B cell (primary cell): ENCODE results near the gene FUNDC1. TPM values are rescaled to one million over a fixed set of nuclear protein-coding genes. Genes with fewer than 3 reads are reported as not detected.
"Not testable (repeated sequence)": the region's sequence is repeated elsewhere in the genome, so short reads cannot be mapped to it uniquely, and the experiment has no call there.

Experiments used
- ATAC-seq: fragments of 200-7000 bp; cut with Tn5 transposase; one replicate; pipeline ENCODE4 v1.10.0; 2021; ENCODE audit warnings: low read depth, mild to moderate bottlenecking, moderate number of reproducible peaks, moderate library complexity
- CTCF ChIA-PET: fragments of 350-600 bp; sonication (Branson Sonifier 250); formaldehyde crosslinking; loops from one replicate; lab custom pipeline; 2021; ENCODE audit warnings: antibody characterized with exemption, inconsistent platforms; lab: Charles Lee
- POLR2A ChIA-PET: fragments of 350-600 bp; sonication (Branson Sonifier 250); formaldehyde crosslinking; loops from one replicate; lab custom pipeline; 2021; ENCODE audit warnings: antibody characterized with exemption; lab: Charles Lee
- DNase-seq: peaks from one replicate; pipeline ENCODE4 v3.0.0; 2013
- H2AFZ ChIP-seq: 2 replicates; pipeline ENCODE4 v1.6.1; 2012; ENCODE audit warnings: mild to moderate bottlenecking, low read depth, low read length; ENCODE audit not compliant: insufficient read depth, poor library complexity, severe bottlenecking
- H3K27ac ChIP-seq, 2 donors: 1 replicate in 1 of 2; 2 replicates in 1 of 2; pipeline ENCODE4 v1.5.1; 2012 to 2013; ENCODE audit warnings: low read length in 2 of 2, mild to moderate bottlenecking in 2 of 2, moderate library complexity in 1 of 2
- H3K27me3 ChIP-seq, 4 experiments: fragments of 200-600 bp in 1 of 4; sonication (generic) in 1 of 4; replicated peaks in 1 of 4; 1 replicate in 2 of 4; 2 replicates in 2 of 4; pipeline versions ENCODE4 v1.6.1 to v1.7.0; 2013 to 2016; ENCODE audit warnings: low read length in 3 of 4, mild to moderate bottlenecking in 2 of 4, mixed read lengths in 1 of 4, moderate library complexity in 1 of 4; ENCODE audit not compliant: insufficient read depth in 4 of 4, control insufficient read depth in 3 of 4; ENCODE audit errors: control extremely low read depth in 1 of 4
- H3K36me3 ChIP-seq, 2 experiments: replicated peaks in 1 of 2; 1 replicate in 1 of 2; 2 replicates in 1 of 2; pipeline versions ENCODE4 v1.6.1 to v1.7.1; 2013; ENCODE audit warnings: low read length in 1 of 2; ENCODE audit not compliant: insufficient read depth in 2 of 2, control insufficient read depth in 1 of 2; ENCODE audit errors: control extremely low read depth in 1 of 2, extremely low read depth in 1 of 2
- H3K4me1 ChIP-seq, 2 donors: fragments of 200-600 bp in 1 of 2; sonication (generic) in 1 of 2; 1 replicate in 1 of 2; 2 replicates in 1 of 2; pipeline versions ENCODE4 v1.5.1 to v1.6.1; 2013 to 2017; ENCODE audit warnings: low read length in 2 of 2; ENCODE audit not compliant: control insufficient read depth in 2 of 2, insufficient read depth in 2 of 2
- H3K4me2 ChIP-seq: replicated peaks from 2 replicates; pipeline ENCODE3; 2012; ENCODE audit warnings: mild to moderate bottlenecking, low read depth, low read length; ENCODE audit not compliant: poor library complexity, severe bottlenecking
- H3K4me3 ChIP-seq, 5 experiments: fragments of 200-600 bp in 1 of 5; sonication (generic) in 1 of 5; 1 replicate in 3 of 5; 2 replicates in 2 of 5; pipeline versions ENCODE4 v1.5.1 to v1.7.0; 2011 to 2016; ENCODE audit warnings: low read length in 4 of 5, mild to moderate bottlenecking in 4 of 5, low read depth in 2 of 5, control low read depth in 1 of 5, moderate library complexity in 1 of 5; ENCODE audit not compliant: insufficient read depth in 1 of 5; ENCODE audit errors: control extremely low read depth in 1 of 5, extremely low read depth in 1 of 5
- H3K79me2 ChIP-seq: fragments of 200-600 bp; sonication (generic); one replicate; pipeline ENCODE4 v1.6.0; 2016; ENCODE audit warnings: low read length; ENCODE audit not compliant: control insufficient read depth, insufficient read depth
- H3K9ac ChIP-seq: fragments of 200-600 bp; sonication (generic); 2 replicates; pipeline ENCODE4 v1.6.1; 2017; ENCODE audit warnings: mild to moderate bottlenecking, low read length, moderate library complexity
- H3K9me3 ChIP-seq, 3 donors: one replicate each; pipeline versions ENCODE4 v1.6.1 to v1.7.1; 2013; ENCODE audit warnings: low read length in 2 of 3; ENCODE audit not compliant: control insufficient read depth in 2 of 3, insufficient read depth in 1 of 3; ENCODE audit errors: control extremely low read depth in 1 of 3
- H4K20me1 ChIP-seq: 2 replicates; pipeline ENCODE4 v1.6.0; 2012; ENCODE audit warnings: mild to moderate bottlenecking, low read length; ENCODE audit not compliant: insufficient read depth, control insufficient read depth, poor library complexity, severe bottlenecking
- H3K27ac Mint-ChIP-seq: one replicate; pipeline ENCODE4 v1.8.0; 2021; ENCODE audit warnings: mixed read lengths
- H3K27me3 Mint-ChIP-seq: one replicate; pipeline ENCODE4 v1.8.0; 2021; ENCODE audit warnings: mixed read lengths
- H3K4me1 Mint-ChIP-seq: one replicate; pipeline ENCODE4 v1.8.0; 2021; ENCODE audit warnings: mixed read lengths
- H3K4me3 Mint-ChIP-seq: one replicate; pipeline ENCODE4 v1.8.0; 2021; ENCODE audit warnings: mixed read lengths
- H3K9me3 Mint-ChIP-seq: one replicate; pipeline ENCODE4 v1.8.0; 2022; ENCODE audit warnings: mixed read lengths; ENCODE audit not compliant: insufficient read depth
- CTCF ChIP-seq: fragments of 200-600 bp; IDR thresholded peaks from one replicate; pipeline ENCODE4 v1.8.0; 2022; ENCODE audit warnings: antibody characterized with exemption, mild to moderate bottlenecking
- EZH2 ChIP-seq: IDR thresholded peaks from 2 replicates; pipeline ENCODE4 v1.6.1; 2012; ENCODE audit warnings: borderline replicate concordance, low read depth, mild to moderate bottlenecking, moderate library complexity, low read length; ENCODE audit not compliant: insufficient read depth, poor library complexity, severe bottlenecking
- WGBS: methylation state at CpG from one replicate; pipeline ENCODE4 v1.1.5; 2013; ENCODE audit warnings: missing lambda C conversion rate; ENCODE audit not compliant: insufficient coverage; 5-methylcytosine and 5-hydroxymethylcytosine counted together
- intact Hi-C: fragments of 100-400 bp; cut with micrococcal nuclease; formaldehyde crosslinking; loops from one replicate; pipeline ENCODE4 v1.10.0; 2022
- polyA plus RNA-seq: library from polyadenylated mRNA; depleted of rRNA; stranded (reverse); fragments of >200 nt; gene quantifications from 2 replicates; pipeline ENCODE4 v1.2.3, GENCODE V29; 2012
- total RNA-seq, 2 donors: library from RNA; stranded (reverse); fragments of 120-200 nt in 1 of 2; gene quantifications; 1 replicate in 1 of 2; 2 replicates in 1 of 2; pipeline versions ENCODE4 v1.2.3 to v1.2.4, GENCODE V29; 2013 to 2022

The FUNDC1 gene
- total and polyA plus RNA-seq, 2 donors (not counting 1 experiment from before 2014, with no cell fraction given): 5.7 to 6.6 TPM

DNA sequence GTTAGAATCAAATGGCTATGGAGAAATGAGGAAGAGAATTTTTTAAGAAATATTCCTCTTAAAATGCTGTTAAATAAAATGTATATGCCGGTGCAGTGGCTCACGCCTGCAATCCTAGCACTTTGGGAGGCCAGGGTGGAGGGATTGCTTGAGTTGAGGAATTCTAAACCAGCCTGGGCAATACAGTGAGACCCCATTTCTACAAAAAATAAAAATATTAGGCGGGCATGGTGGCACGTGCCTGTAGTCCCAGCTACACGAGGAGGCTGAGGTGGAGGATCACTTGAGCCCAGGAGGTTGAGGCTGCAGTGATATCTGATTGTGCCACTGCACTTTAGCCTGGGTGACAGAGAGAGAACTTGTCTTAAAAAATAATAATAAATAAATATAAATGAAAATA is 7.9 kb upstream of the FUNDC1 start:
- H3K4me1 ChIP-seq: no peaks in the 10 kb centered on the region
- no peaks in the 10 kb centered on the region for H3K36me3 ChIP-seq
- no peaks in the 10 kb centered on the region for H4K20me1 ChIP-seq
- H3K4me2 ChIP-seq: no peak overlapping the region
- POLR2A ChIA-PET: no interaction called here
- no peak for TF ChIP-seq EZH2
- TF ChIP-seq CTCF: no peak
- DNase-seq (no peak), ATAC-seq (no peak)
- Mint-ChIP-seq H3K9me3 (no peaks in the 10 kb centered on the region), H3K4me3 (no peak overlapping the region), H3K27ac (no peak overlapping the region), H3K27me3 (no peaks in the 10 kb centered on the region), H3K4me1 (peaks cover under 1% of the 10 kb centered on the region)
- H3K4me3 ChIP-seq: no peak overlapping the region
- H2AFZ ChIP-seq: no peak overlapping the region
- no peaks in the 10 kb centered on the region for H3K79me2 ChIP-seq
- intact Hi-C loops: no loop called here
- no peak overlapping the region for H3K9ac ChIP-seq
- H3K27me3 ChIP-seq: no peaks in the 10 kb centered on the region
- no CpG with 5 or more reads among the region's 5 CpGs for WGBS
- no peak overlapping the region for H3K27ac ChIP-seq
- H3K9me3 ChIP-seq: no peaks in the 10 kb centered on the region
- CTCF ChIA-PET: no interaction called here

DNA sequence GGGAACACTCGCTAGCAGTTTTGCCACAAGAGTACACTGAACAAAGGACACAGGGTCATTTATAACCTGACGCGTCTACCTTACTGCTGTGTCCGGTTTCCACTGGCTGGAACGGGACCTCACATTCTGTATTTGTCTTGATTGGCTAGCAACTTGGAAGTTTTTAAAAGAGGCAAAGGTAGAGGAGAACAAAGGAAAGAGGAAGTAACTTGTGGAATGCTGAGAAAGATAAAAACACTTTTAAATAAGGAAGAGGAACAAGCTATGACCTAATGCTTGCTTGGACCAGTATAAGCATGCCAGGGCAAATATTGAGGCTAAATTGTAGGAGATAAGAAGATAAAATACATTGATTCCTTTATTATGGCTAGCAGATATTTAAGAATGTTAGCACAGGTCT is 2.8 kb upstream of the FUNDC1 start:
- H3K27me3 Mint-ChIP-seq, H3K9me3 ChIP-seq, POLR2A ChIA-PET, H2AFZ ChIP-seq, H3K79me2 ChIP-seq, H3K4me2 ChIP-seq, H4K20me1 ChIP-seq, H3K4me3 ChIP-seq, intact Hi-C loops, H3K27ac ChIP-seq, H3K27ac Mint-ChIP-seq, ATAC-seq, DNase-seq, H3K4me3 Mint-ChIP-seq, CTCF ChIA-PET, H3K27me3 ChIP-seq, H3K9ac ChIP-seq, H3K9me3 Mint-ChIP-seq, H3K36me3 ChIP-seq: not testable (repeated sequence)
- WGBS: no CpG with 5 or more reads among the region's 5 CpGs
- peaks cover 18% of the 10 kb centered on the region for H3K4me1 Mint-ChIP-seq
- peaks cover 11 to 13% of the 10 kb centered on the region in 2 donors for H3K4me1 ChIP-seq
